Stomach smooth muscle (tissue), 2 donors: ENCODE data around the gene CAPN10.
"Not testable (repeated sequence)": the region's sequence is repeated elsewhere in the genome, so short reads cannot be mapped to it uniquely, and the experiment has no call there.

Source experiments
- H3K27ac ChIP-seq: one replicate; pipeline ENCODE4 v1.7.0; 2013; ENCODE audit warnings: mild to moderate bottlenecking, low read length, inconsistent platforms
- H3K27me3 ChIP-seq, 2 donors: one replicate each; pipeline ENCODE4 v1.7.0; 2013; ENCODE audit warnings: low read length in 2 of 2; ENCODE audit not compliant: insufficient read depth in 2 of 2, control insufficient read depth in 1 of 2
- H3K36me3 ChIP-seq, 2 donors: one replicate each; pipeline ENCODE4 v1.7.0; 2013; ENCODE audit warnings: low read length in 2 of 2; ENCODE audit not compliant: control insufficient read depth in 2 of 2, insufficient read depth in 2 of 2
- H3K4me1 ChIP-seq: one replicate; pipeline ENCODE4 v1.7.0; 2013; ENCODE audit warnings: low read length; ENCODE audit not compliant: control insufficient read depth, insufficient read depth
- H3K4me3 ChIP-seq, 2 donors: one replicate each; pipeline ENCODE4 v1.7.0; 2013; ENCODE audit warnings: low read length in 2 of 2
- H3K9ac ChIP-seq, 2 donors: one replicate each; pipeline ENCODE4 v1.7.0; 2013; ENCODE audit warnings: low read length in 2 of 2, mild to moderate bottlenecking in 1 of 2
- H3K9me3 ChIP-seq, 2 donors: one replicate each; pipeline ENCODE4 v1.7.0; 2013; ENCODE audit warnings: low read length in 2 of 2; ENCODE audit not compliant: control insufficient read depth in 2 of 2
- donor health status: healthy.
- donor health status: Pancreatic carcinoma.

The CAPN10 gene

GRCh38 chr2:240586198-240586918 lies at the start of gene CAPN10:
Gene CAPN10 (plus strand): TSS chr2:240586734. CDS start chr2:240586912, 178 bp downstream.
- Histone ChIP-seq H3K4me3 (peak within 1 kb of the TSS; percentile 87 to 99), H3K27ac (peak within 1 kb of the TSS; percentile 82), H3K36me3 (peaks cover 8 to 10% of the 10 kb centered on the region in 2 donors), H3K9ac (peak within 1 kb of the TSS; percentile 99), H3K27me3 (no peaks in the 10 kb centered on the region), H3K4me1 (peaks cover 40% of the 10 kb centered on the region), H3K9me3 (no peaks in the 10 kb centered on the region)

GRCh38 chr2:240538031-240538780 lies 48.3 kb upstream of the CAPN10 start:
- H3K27ac ChIP-seq: no peak overlapping the region
- no peak overlapping the region for H3K4me3 ChIP-seq
- no peaks in the 10 kb centered on the region for H3K4me1 ChIP-seq
- H3K9me3 ChIP-seq: no peaks in the 10 kb centered on the region
- no peaks in the 10 kb centered on the region for H3K27me3 ChIP-seq
- peaks cover 3 to 9% of the 10 kb centered on the region in 2 donors for H3K36me3 ChIP-seq
- no peak overlapping the region for H3K9ac ChIP-seq

- not testable (repeated sequence) for H3K4me3 ChIP-seq, H3K9me3 ChIP-seq, H3K9ac ChIP-seq, H3K27me3 ChIP-seq, H3K4me1 ChIP-seq, H3K36me3 ChIP-seq, H3K27ac ChIP-seq
Measured at GRCh38 chr2:240539101-240539500, 47.4 kb upstream of the CAPN10 start.

- H3K4me3 ChIP-seq: no peak overlapping the region
- no peaks in the 10 kb centered on the region for H3K4me1 ChIP-seq
- no peak overlapping the region for H3K9ac ChIP-seq
- no peaks in the 10 kb centered on the region for H3K9me3 ChIP-seq
- H3K27me3 ChIP-seq: no peaks in the 10 kb centered on the region
- peaks cover 3 to 9% of the 10 kb centered on the region in 2 donors for H3K36me3 ChIP-seq
- H3K27ac ChIP-seq: no peak overlapping the region
Measured at GRCh38 chr2:240539906-240540305, 46.6 kb upstream of the CAPN10 start.

- Histone ChIP-seq H3K27ac (no peak overlapping the region), H3K36me3 (peaks cover 0 to 2% of the 10 kb centered on the region in 2 donors), H3K9me3 (no peaks in the 10 kb centered on the region), H3K27me3 (peaks cover 0 to under 1% of the 10 kb centered on the region in 2 donors), H3K9ac (no peak overlapping the region), H3K4me3 (no peak overlapping the region), H3K4me1 (no peaks in the 10 kb centered on the region)
Measured at GRCh38 chr2:240551288-240551687, 35.2 kb upstream of the CAPN10 start.

- no peaks in the 10 kb centered on the region for H3K9me3 ChIP-seq
- H3K36me3 ChIP-seq: peaks cover 0 to 2% of the 10 kb centered on the region in 2 donors
- H3K4me3 ChIP-seq: no peak overlapping the region
- no peak overlapping the region for H3K9ac ChIP-seq
- no peak overlapping the region for H3K27ac ChIP-seq
- peaks cover 4 to 6% of the 10 kb centered on the region in 2 donors for H3K27me3 ChIP-seq
- no peaks in the 10 kb centered on the region for H3K4me1 ChIP-seq
Measured at GRCh38 chr2:240551811-240552210, 34.7 kb upstream of the CAPN10 start.

GRCh38 chr2:240553956-240554480 lies 32.5 kb upstream of the CAPN10 start:
- H3K9me3 ChIP-seq: no peaks in the 10 kb centered on the region
- no peak overlapping the region for H3K9ac ChIP-seq
- peaks cover 10% of the 10 kb centered on the region for H3K4me1 ChIP-seq
- H3K27ac ChIP-seq: no peak overlapping the region
- H3K4me3 ChIP-seq: no peak overlapping the region
- H3K27me3 ChIP-seq: peaks cover 10 to 11% of the 10 kb centered on the region in 2 donors
- peaks cover 0 to 2% of the 10 kb centered on the region in 2 donors for H3K36me3 ChIP-seq

- H3K36me3 ChIP-seq: peaks cover 0 to 2% of the 10 kb centered on the region in 2 donors
Measured at GRCh38 chr2:240554767-240555493, 31.6 kb upstream of the CAPN10 start.

GRCh38 chr2:240555541-240556250 lies 30.8 kb upstream of the CAPN10 start:
- Histone ChIP-seq H3K4me1 (peaks cover 22% of the 10 kb centered on the region), H3K27me3 (peaks cover 10 to 11% of the 10 kb centered on the region in 2 donors), H3K27ac (no peak overlapping the region), H3K9ac (no peak overlapping the region), H3K36me3 (peaks cover 0 to 2% of the 10 kb centered on the region in 2 donors), H3K9me3 (no peaks in the 10 kb centered on the region), H3K4me3 (no peak overlapping the region)

More at GRCh38 chr2:240554767-240555493, 31.6 kb upstream of the CAPN10 start:
- no peak overlapping the region for H3K4me3 ChIP-seq
- peaks cover 18% of the 10 kb centered on the region for H3K4me1 ChIP-seq
- H3K27me3 ChIP-seq: peaks cover 10 to 11% of the 10 kb centered on the region in 2 donors
- H3K9ac ChIP-seq: no peak overlapping the region
- H3K9me3 ChIP-seq: no peaks in the 10 kb centered on the region
- H3K27ac ChIP-seq: no peak overlapping the region

- Histone ChIP-seq H3K27me3 (peaks cover 10 to 11% of the 10 kb centered on the region in 2 donors), H3K9me3 (no peaks in the 10 kb centered on the region), H3K4me1 (peaks cover 27% of the 10 kb centered on the region)
Measured at GRCh38 chr2:240556553-240557100, 29.9 kb upstream of the CAPN10 start.

More at GRCh38 chr2:240556553-240557100, 29.9 kb upstream of the CAPN10 start:
- Histone ChIP-seq H3K27ac (no peak overlapping the region), H3K4me3 (peak overlapping the region in 1 of 2 donors; percentile 62), H3K36me3 (no peaks in the 10 kb centered on the region), H3K9ac (no peak overlapping the region)
